Fibroblast of the aortic adventitia (primary cell): Measurements from ENCODE around the gene GEMIN8. TPM values are rescaled to one million over a fixed set of nuclear protein-coding genes. Genes with fewer than 3 reads are reported as not detected.

ENCODE experiments used
- DNase-seq: peaks from one replicate; pipeline ENCODE4 v3.0.0-alpha.2; 2010; ENCODE audit warnings: low read depth
- H3K4me3 ChIP-seq: 2 replicates; pipeline ENCODE4 v1.5.1; 2011; ENCODE audit warnings: low read depth, mild to moderate bottlenecking, control low read depth, low read length, moderate library complexity
- CTCF ChIP-seq: IDR thresholded peaks from 2 replicates; pipeline ENCODE4 v1.5.1; 2011; ENCODE audit warnings: mild to moderate bottlenecking, low read length, control low read depth, inconsistent platforms; ENCODE audit not compliant: insufficient read depth
- total RNA-seq: library from RNA; depleted of rRNA; stranded (reverse); fragments of >200 nt; gene quantifications from 2 replicates; pipeline ENCODE4 v1.2.3, GENCODE V29; 2012; ENCODE audit warnings: low replicate concordance

The GEMIN8 gene
- total RNA-seq, 1 donor = 16.6 TPM

GRCh38 chrX:14062524-14062923 lies 32.8 kb upstream of the GEMIN8 start:
- no peak overlapping the region for H3K4me3 ChIP-seq
- TF ChIP-seq CTCF = no peak
- DNase-seq = no peak

GRCh38 chrX:14056206-14056605 lies 26.5 kb upstream of the GEMIN8 start:
- peak; percentile 19 for DNase-seq
- TF ChIP-seq CTCF = no peak
- H3K4me3 ChIP-seq = no peak overlapping the region

- no peak overlapping the region for H3K4me3 ChIP-seq
These were observed 21.7 kb upstream of the GEMIN8 start for GRCh38 chrX:14051416-14051815.

GRCh38 chrX:14050709-14051108 lies 21.0 kb upstream of the GEMIN8 start:
- no peak overlapping the region for H3K4me3 ChIP-seq
- peak; percentile 17 for DNase-seq
- TF ChIP-seq CTCF = no peak

More at GRCh38 chrX:14051416-14051815, 21.7 kb upstream of the GEMIN8 start:
- TF ChIP-seq CTCF = no peak
- no peak for DNase-seq

GRCh38 chrX:14043209-14043608 lies 13.5 kb upstream of the GEMIN8 start:
- DNase-seq = no peak
- no peak for TF ChIP-seq CTCF
- no peak overlapping the region for H3K4me3 ChIP-seq

- no peak overlapping the region for H3K4me3 ChIP-seq
- TF ChIP-seq CTCF = peak; percentile 65
- DNase-seq = peak; percentile 64
These were observed 9.7 kb upstream of the GEMIN8 start for GRCh38 chrX:14039344-14039743.

- no peak for DNase-seq
- no peak for TF ChIP-seq CTCF
- H3K4me3 ChIP-seq = no peak overlapping the region
These were observed 8.8 kb upstream of the GEMIN8 start for GRCh38 chrX:14038375-14039085.
